HG02571 (cell line): ENCODE results near the gene CADM4.
A peak's percentile ranks its signal among the peaks of the same experiment; 100 is the strongest.
"Not testable (repeated sequence)": the region's sequence is repeated elsewhere in the genome, so short reads cannot be mapped to it uniquely, and the experiment has no call there.

ENCODE experiments used
- ATAC-seq: cut with Tn5 transposase; IDR thresholded peaks from one replicate; pipeline ENCODE4 v1.9.1; 2021; ENCODE audit warnings: mild to moderate bottlenecking, moderate library complexity; ENCODE audit not compliant: unreplicated experiment

The CADM4 gene

DNA sequence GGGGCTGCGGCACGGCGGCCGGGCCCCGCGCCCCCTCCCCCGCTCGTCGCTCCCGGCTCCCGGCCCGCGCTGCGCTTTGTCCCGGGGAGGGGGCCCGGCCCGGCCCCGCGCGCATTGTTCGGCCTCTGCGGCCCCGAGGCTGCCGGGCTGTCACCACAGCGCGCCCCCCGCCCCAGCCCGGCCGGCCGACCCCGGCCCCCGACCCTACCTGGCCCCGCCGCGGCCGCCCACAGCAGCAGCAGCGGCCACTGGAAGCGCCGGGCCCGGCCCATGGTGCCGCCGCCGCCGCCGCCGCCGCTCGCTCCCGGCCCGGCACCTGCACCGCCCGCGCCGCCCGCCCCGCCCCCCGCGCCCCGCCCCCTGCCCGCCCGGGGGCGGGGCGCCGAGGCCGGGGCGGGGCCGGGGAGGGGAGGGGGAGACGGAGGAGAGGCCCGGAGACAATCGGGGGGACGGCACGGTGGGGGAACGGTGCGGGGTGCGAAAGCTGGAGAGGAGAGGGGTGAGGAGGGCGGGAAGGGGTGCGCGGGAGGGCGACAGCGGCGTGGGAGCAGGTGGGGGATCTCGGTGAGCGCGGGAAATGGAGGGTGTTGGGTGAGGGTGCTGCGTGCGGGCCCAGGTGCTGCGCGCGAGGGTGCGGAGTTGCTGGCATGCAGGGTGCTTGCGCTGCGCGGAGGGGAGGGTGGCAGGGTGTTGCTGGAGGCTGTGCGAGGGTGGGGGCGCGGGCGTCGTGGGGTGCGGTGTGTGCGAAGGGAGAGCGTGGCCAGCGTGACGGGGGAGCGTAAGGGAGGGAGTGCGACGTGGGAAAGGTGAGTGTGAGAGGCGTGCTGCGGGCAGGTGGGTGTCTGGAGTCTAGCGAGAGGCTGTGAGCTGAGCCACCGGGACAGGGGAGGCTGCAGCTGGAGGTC is at the start of gene CADM4:
Gene CADM4, minus strand, starts transcription at position 332 of the 905 bp plus-strand sequence. Its CDS starts 60 bp downstream, at position 272.
- ATAC-seq, result no peak

DNA sequence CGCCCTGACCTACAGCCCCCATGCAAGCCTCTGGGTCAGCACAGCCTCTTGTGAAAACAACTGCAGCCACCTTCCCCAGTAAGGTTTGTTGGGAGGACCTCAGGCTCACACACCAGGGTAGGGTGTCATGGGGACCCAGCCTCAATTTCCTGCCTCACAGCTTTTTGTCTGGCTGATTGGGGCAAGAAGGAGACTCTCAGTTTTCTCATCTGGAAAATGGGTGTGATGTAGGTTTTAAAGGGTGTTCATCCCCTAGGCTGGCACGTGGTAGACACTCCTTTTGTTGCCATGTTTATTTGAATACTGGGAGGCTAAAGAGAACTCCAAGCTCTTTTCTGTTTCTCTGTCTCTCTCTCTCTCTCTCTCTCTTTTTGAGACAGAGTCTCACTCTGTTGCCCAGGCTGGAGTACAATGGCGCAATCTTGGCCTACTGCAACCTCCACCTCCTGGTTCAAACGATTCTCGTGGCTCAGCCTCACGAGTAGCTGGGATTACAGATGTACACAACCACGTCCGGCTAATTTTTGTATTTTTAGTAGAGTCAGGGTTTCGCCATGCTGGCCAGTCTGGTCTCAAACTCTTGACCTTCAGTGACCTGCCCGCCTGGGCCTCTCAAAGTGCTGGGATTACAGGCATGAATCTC is 48.5 kb upstream of the CADM4 start:
- ATAC-seq, result no peak

DNA sequence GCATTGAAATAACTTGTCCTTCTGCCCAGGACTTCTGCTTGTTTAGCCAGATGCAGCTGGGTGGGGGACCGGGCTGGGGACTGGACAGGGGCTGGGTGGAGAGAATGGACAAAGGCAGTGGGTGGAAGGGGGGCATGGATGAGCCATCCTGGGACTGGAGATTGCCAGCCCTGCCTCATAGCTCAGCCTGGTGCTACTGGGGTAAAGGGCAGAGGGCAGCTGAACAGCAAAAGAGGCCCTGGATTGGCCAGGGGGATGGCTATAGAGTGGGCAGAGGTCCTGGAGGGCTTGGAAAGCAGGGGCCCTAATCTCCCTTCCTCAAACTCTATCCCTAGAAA is 48.0 kb upstream of the CADM4 start:
- no peak for ATAC-seq

- no peak for ATAC-seq
These were observed 44.7 kb upstream of the CADM4 start for GRCh38 chr19:43684326-43684725.

DNA sequence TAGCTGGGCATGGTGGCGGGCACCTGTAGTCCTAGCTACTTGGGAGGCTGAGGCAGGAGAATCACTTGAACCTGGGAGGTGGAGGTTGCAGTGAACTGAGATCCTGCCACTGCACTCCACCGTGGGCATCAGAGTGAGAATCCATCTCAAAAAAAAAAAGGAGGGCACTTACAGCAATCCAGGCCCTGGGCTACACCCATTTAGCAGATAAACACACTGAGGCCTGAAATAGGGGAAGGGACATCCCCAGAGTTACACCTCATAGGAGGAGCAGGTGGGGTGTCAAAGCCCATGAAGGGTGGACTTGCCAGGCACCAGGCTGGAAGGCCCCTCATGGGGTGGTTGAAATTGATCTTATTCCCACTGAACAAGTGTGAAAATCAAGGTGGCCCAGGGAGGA is 44.3 kb upstream of the CADM4 start:
- no peak for ATAC-seq

DNA sequence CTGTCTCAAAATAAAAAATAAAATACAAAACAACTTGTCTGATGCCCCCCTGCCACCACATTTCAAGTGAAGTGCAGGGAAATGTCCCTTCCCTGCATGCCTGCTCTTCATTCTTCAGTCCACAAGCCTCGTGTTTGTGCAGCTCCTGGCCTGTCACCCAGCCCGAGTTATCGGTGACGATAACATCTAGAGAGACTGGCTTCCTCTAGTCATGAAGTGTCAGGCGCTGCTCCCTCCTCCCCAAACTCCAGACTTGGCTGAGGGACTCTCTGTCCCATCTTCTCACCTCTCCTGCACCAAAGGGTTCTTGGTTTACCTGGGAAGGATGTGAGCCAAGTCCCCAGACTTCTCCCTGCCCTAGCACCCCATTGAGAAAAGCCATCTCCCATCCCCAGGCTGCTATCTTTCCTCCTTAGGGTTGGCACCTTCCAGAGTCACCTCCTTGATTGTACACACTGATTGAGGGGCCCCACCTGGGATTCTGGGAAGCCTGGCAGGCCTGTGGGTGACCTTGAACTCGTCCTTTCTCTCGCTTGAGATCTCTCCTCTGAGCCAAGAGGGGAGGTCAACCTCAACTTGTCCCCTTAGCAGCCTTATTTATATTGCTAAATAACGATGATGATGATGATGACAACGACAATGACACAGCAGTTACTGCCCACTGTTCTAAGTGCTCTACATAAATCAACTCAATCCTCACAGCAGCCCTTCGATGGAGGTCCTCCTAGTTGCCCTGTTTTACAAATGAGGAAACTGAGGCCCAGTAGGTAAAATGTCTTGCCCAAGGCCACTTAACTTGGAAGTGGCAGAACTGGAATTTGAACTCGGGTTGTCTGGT is 43.4 kb upstream of the CADM4 start:
- ATAC-seq, result no peak

- not testable (repeated sequence) for ATAC-seq
These were observed 42.6 kb upstream of the CADM4 start for GRCh38 chr19:43682269-43682668.

- ATAC-seq, result no peak
These were observed 42.2 kb upstream of the CADM4 start for GRCh38 chr19:43681821-43682220.

DNA sequence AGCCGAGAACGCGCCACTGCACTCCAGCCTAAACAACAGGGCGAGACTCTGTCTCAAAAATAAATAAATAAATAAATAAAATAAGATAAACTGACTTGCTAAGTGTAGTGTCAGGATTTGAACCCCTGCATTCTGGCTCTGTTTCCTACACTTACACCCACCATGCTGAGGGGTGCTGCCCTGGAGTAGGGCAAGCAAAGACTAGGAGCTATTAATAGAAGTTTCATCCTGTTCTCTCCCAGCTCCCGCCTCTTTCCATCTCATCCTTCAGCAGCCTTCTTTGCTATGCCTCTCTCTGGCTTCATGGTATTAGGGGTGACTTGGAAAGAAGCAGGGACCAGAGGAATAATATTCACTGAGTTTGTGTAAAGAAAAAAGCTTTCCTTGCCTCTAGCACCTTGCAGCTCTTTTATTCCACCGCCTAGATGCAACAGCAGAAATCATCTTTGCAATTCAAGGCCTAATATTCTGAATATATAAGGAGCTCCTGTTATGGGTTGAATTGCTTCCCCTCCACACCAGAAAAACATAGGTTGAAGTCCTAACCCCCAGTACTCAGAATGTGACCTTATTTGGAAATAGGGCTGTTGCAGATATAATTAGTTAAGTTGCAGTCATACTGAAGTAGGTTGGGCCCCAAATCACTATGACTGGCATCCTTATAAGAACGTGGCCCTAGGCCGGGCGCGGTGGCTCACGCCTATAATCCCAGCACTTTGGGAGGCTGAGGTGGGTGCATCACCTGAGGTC is 39.0 kb upstream of the CADM4 start:
- no peak for ATAC-seq

DNA sequence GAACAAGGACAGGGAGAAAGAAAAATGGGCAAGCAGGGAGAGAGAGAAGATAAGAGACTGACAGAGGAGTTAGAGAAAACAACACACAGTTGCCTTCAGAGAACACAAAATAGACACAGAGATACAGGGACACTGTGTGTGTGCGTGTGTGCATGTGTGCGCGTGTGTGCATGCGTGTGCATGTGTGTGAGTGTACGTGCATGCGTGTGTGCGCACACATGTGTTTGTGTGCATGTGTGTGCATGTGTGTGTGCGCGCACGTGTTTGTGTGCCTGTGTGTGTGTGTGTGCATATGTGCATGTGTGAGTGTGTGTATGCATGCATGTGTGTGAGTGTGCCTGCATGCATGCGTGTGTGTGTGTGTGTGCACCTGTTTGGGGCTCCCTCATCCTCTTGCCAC is 36.3 kb upstream of the CADM4 start:
- ATAC-seq, result no peak

DNA sequence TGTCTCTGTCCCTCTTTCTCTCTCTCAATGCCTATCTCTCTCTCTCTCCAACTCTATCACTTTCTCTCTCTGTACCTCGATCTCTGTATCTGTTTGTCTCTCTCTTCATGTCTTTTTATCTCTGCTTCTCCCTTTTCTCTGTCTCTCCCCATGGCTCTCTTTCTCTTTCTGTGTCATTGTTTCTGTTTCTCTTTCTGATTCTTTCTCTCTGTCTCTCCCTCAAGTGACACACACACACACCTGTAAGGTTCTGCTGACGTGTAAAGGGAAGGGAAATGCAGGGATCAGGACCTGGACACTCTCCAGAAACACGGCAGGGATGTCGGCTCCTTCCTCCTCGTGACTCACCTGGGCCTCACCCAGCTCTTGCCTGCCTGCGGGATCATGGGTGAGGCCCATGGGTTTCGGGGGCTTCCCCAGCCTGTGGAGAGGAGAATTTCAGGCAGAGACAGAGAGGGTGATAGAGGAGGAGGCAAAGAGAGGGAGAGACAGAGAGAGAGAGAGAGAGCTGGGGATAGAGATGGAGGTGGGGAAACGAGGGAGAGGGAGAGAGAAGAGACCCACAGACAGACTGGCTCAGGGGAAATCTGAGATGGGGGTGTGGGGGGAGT is 35.7 kb upstream of the CADM4 start:
- ATAC-seq, result no peak

DNA sequence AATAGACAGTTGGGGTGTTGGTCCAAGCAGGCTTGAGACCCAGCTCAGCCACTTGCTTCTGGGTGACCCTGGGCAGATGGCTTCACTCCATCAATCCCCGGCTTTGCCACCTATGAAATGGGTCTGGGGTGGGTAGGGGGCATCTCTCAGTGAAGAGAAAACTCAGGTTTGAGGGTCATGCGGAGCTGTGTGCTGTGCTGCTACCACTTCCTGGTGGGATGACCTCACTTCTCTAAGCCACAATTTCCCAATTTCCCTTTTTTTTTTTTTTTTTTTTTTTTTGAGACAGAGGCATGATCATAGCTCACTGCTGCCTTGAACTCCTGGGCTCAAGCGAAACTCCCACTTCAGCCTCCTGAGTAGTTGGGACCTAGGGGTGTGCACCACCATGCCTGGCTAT is 34.9 kb upstream of the CADM4 start:
- no peak for ATAC-seq

DNA sequence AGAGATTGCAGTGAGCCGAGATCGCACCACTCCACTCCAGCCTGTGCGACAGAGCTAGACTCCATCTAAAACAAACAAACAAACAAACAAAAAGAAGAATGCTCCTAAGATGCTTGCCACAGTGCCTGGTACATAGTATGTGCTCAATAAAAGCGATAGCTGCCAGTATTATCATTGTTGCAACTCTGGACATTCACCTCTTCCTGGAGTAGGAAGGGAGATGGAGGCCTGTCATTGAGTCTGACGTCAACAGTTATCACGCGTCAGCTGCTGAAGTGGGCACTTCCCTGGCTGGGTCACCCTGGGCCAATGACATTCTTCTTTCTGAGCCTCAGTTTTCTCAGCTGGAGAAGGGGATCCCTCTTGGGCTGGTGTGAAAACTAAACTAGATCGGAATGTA is 34.5 kb upstream of the CADM4 start:
- no peak for ATAC-seq

GRCh38 chr19:43673637-43674036 is 34.0 kb upstream of the CADM4 start:
- ATAC-seq, result no peak

- no peak for ATAC-seq
These were observed 32.5 kb upstream of the CADM4 start for GRCh38 chr19:43672061-43672679.

DNA sequence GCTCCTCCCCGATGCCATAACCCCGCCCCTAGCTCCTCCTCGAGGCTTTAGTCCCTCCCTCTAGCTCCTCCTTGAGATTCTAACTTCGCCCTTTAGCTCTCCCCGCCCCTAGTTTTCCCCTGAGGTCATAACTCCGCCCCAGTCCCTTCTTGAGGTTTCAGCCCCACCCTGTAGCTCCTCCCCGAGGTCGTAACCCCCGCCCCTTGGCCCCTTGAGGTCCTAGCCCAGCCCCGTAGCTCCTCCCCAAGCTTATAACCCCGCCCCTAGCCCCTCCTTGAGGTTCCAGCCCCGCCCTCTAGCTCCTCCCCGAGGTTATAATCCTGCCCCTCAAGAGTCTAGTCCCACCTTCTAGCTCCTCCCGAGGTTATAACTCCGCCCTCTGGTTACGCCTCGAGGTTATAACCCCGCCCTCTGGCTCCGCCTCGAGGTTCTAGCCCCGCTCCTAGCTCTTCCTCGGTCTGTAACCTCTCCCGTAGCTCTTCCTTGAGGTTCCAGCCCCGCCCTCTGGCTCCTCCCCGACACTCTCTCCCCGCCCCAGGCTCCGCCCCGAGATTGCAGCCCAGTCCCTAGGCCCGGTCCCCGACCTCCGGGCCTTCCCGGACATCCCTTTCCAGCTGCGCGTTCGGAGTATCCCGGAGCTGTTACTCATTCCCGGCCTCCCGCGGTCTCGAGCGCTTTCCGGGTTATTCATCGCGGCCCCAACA is 28.9 kb upstream of the CADM4 start:
- ATAC-seq, result peak; percentile 87

- ATAC-seq, result no peak
These were observed 28.3 kb upstream of the CADM4 start for GRCh38 chr19:43667876-43668405.

GRCh38 chr19:43667126-43667875 is 27.7 kb upstream of the CADM4 start:
- ATAC-seq, result no peak
